ENCODE results near the gene SLC7A8.
A peak's percentile ranks its signal among the peaks of the same experiment; 100 is the strongest.

Gene SLC7A8

GRCh38 chr14:23104070-23104590 is 79.3 kb downstream of the SLC7A8 start:
- no CpG with 5 or more reads among the region's 6 CpGs for WGBS, 2 donors (ENCODE audit: extremely low coverage in 2 of 2, insufficient read length in 2 of 2, insufficient replicate concordance in 1 of 2)
- DNase-seq (ENCODE audit: low spot score) = no peak
- H3K4ac ChIP-seq (ENCODE audit: low read length) = no peak overlapping the region
- no peak overlapping the region for H3K4me2 ChIP-seq (ENCODE audit: insufficient read depth, low read length, poor library complexity, severe bottlenecking)
- H3K4me3 ChIP-seq (ENCODE audit: low read length in 2 of 2) = no peak overlapping the region
- no peak overlapping the region for H3K27ac ChIP-seq (replicated peaks; ENCODE audit: low read length)
- no peak overlapping the region for H2BK15ac ChIP-seq (ENCODE audit: low read length)
- H2AFZ ChIP-seq (ENCODE audit: low read length) = peak overlapping the region; percentile 77
- H3K9me3 ChIP-seq (replicated peaks in 1 of 2; ENCODE audit: control insufficient read depth in 2 of 2, insufficient read depth in 1 of 2, low read depth in 1 of 2, low read length in 2 of 2) = peaks cover 0 to 2% of the 10 kb centered on the region in 2 donors
- no peak overlapping the region for H3K9ac ChIP-seq (ENCODE audit: low read depth, low read length, poor library complexity)
- H3K27me3 ChIP-seq (ENCODE audit: control insufficient read depth in 3 of 3, insufficient read depth in 3 of 3, low read depth in 1 of 3, low read length in 3 of 3) = no peaks in the 10 kb centered on the region
- H2AK5ac ChIP-seq (ENCODE audit: low read depth, low read length) = no peak overlapping the region
- no peak overlapping the region for H2BK120ac ChIP-seq (ENCODE audit: low read depth, low read length)
- H3K18ac ChIP-seq (ENCODE audit: low read length) = no peak overlapping the region
- no peak overlapping the region for H3K23ac ChIP-seq (ENCODE audit: low read depth, low read length, poor library complexity)
- no peaks in the 10 kb centered on the region for H3K4me1 ChIP-seq (ENCODE audit: control insufficient read depth in 2 of 2, insufficient read depth in 1 of 2, low read depth in 1 of 2, low read length in 2 of 2)
- H2BK5ac ChIP-seq (ENCODE audit: low read length) = no peak overlapping the region
- peaks cover 1 to 7% of the 10 kb centered on the region in 2 donors for H3K36me3 ChIP-seq (replicated peaks in 1 of 2; ENCODE audit: control insufficient read depth in 2 of 2, insufficient read depth in 2 of 2, low read length in 2 of 2)
- H4K91ac ChIP-seq (ENCODE audit: low read depth, low read length, poor library complexity) = no peak overlapping the region
- H3K79me1 ChIP-seq (ENCODE audit: low read depth, low read length) = no peaks in the 10 kb centered on the region
- H4K8ac ChIP-seq (ENCODE audit: low read depth, low read length) = no peak overlapping the region
- H3K14ac ChIP-seq (ENCODE audit: low read length) = no peak overlapping the region
- no peak overlapping the region for H2BK12ac ChIP-seq (ENCODE audit: low read length)

- Histone ChIP-seq H2AK5ac (ENCODE audit: low read depth, low read length) (no peak overlapping the region), H3K27me3 (ENCODE audit: control insufficient read depth in 3 of 3, insufficient read depth in 3 of 3, low read depth in 1 of 3, low read length in 3 of 3) (no peaks in the 10 kb centered on the region), H3K36me3 (replicated peaks in 1 of 2; ENCODE audit: control insufficient read depth in 2 of 2, insufficient read depth in 2 of 2, low read length in 2 of 2) (peaks cover 2 to 12% of the 10 kb centered on the region in 2 donors), H3K27ac (replicated peaks; ENCODE audit: low read length) (no peak overlapping the region), H3K18ac (ENCODE audit: low read length) (no peak overlapping the region), H4K91ac (ENCODE audit: low read depth, low read length, poor library complexity) (no peak overlapping the region), H3K23ac (ENCODE audit: low read depth, low read length, poor library complexity) (no peak overlapping the region), H3K4me3 (ENCODE audit: low read length in 2 of 2) (no peak overlapping the region), H2BK15ac (ENCODE audit: low read length) (no peak overlapping the region), H3K14ac (ENCODE audit: low read length) (no peak overlapping the region), H2AFZ (ENCODE audit: low read length) (no peak overlapping the region), H2BK120ac (ENCODE audit: low read depth, low read length) (no peak overlapping the region), H3K9me3 (replicated peaks in 1 of 2; ENCODE audit: control insufficient read depth in 2 of 2, insufficient read depth in 1 of 2, low read depth in 1 of 2, low read length in 2 of 2) (no peaks in the 10 kb centered on the region), H3K4ac (ENCODE audit: low read length) (no peak overlapping the region), H2BK12ac (ENCODE audit: low read length) (no peak overlapping the region), H4K8ac (ENCODE audit: low read depth, low read length) (no peak overlapping the region), H3K4me1 (ENCODE audit: control insufficient read depth in 2 of 2, insufficient read depth in 1 of 2, low read depth in 1 of 2, low read length in 2 of 2) (no peaks in the 10 kb centered on the region), H2BK5ac (ENCODE audit: low read length) (no peak overlapping the region), H3K9ac (ENCODE audit: low read depth, low read length, poor library complexity) (no peak overlapping the region), H3K79me1 (ENCODE audit: low read depth, low read length) (no peaks in the 10 kb centered on the region), H3K4me2 (ENCODE audit: insufficient read depth, low read length, poor library complexity, severe bottlenecking) (no peak overlapping the region)
- DNase-seq (ENCODE audit: low spot score) = no peak
- WGBS, 2 donors (ENCODE audit: extremely low coverage in 2 of 2, insufficient read length in 2 of 2, insufficient replicate concordance in 1 of 2) = no CpG with 5 or more reads among the region's 4 CpGs
These were observed 79.9 kb downstream of the SLC7A8 start for GRCh38 chr14:23103581-23103980.

- Histone ChIP-seq H3K4me2 (ENCODE audit: insufficient read depth, low read length, poor library complexity, severe bottlenecking) (no peak overlapping the region), H3K14ac (ENCODE audit: low read length) (no peak overlapping the region), H3K9ac (ENCODE audit: low read depth, low read length, poor library complexity) (no peak overlapping the region), H3K4me1 (ENCODE audit: control insufficient read depth in 2 of 2, insufficient read depth in 1 of 2, low read depth in 1 of 2, low read length in 2 of 2) (no peaks in the 10 kb centered on the region), H3K27ac (replicated peaks; ENCODE audit: low read length) (no peak overlapping the region), H3K79me1 (ENCODE audit: low read depth, low read length) (peaks cover 1% of the 10 kb centered on the region), H2BK12ac (ENCODE audit: low read length) (no peak overlapping the region), H2AFZ (ENCODE audit: low read length) (no peak overlapping the region), H3K4me3 (ENCODE audit: low read length in 2 of 2) (no peak overlapping the region), H4K8ac (ENCODE audit: low read depth, low read length) (no peak overlapping the region), H2BK15ac (ENCODE audit: low read length) (no peak overlapping the region), H2BK5ac (ENCODE audit: low read length) (no peak overlapping the region), H3K18ac (ENCODE audit: low read length) (no peak overlapping the region), H3K27me3 (ENCODE audit: control insufficient read depth in 3 of 3, insufficient read depth in 3 of 3, low read depth in 1 of 3, low read length in 3 of 3) (no peaks in the 10 kb centered on the region), H3K36me3 (replicated peaks in 1 of 2; ENCODE audit: control insufficient read depth in 2 of 2, insufficient read depth in 2 of 2, low read length in 2 of 2) (peaks cover 7 to 20% of the 10 kb centered on the region in 2 donors), H3K4ac (ENCODE audit: low read length) (no peak overlapping the region), H3K23ac (ENCODE audit: low read depth, low read length, poor library complexity) (no peak overlapping the region), H2BK120ac (ENCODE audit: low read depth, low read length) (no peak overlapping the region), H3K9me3 (replicated peaks in 1 of 2; ENCODE audit: control insufficient read depth in 2 of 2, insufficient read depth in 1 of 2, low read depth in 1 of 2, low read length in 2 of 2) (no peaks in the 10 kb centered on the region), H2AK5ac (ENCODE audit: low read depth, low read length) (no peak overlapping the region), H4K91ac (ENCODE audit: low read depth, low read length, poor library complexity) (no peak overlapping the region)
- no CpG with 5 or more reads among the region's 2 CpGs for WGBS, 2 donors (ENCODE audit: extremely low coverage in 2 of 2, insufficient read length in 2 of 2, insufficient replicate concordance in 1 of 2)
- DNase-seq (ENCODE audit: low spot score) = no peak
These were observed 80.7 kb downstream of the SLC7A8 start for GRCh38 chr14:23102801-23103200.

- no peaks in the 10 kb centered on the region for H3K4me1 ChIP-seq (ENCODE audit: control insufficient read depth in 2 of 2, insufficient read depth in 1 of 2, low read depth in 1 of 2, low read length in 2 of 2)
- no peak overlapping the region for H3K27ac ChIP-seq (replicated peaks; ENCODE audit: low read length)
- no peak overlapping the region for H2BK12ac ChIP-seq (ENCODE audit: low read length)
- H2BK5ac ChIP-seq (ENCODE audit: low read length) = no peak overlapping the region
- peak overlapping the region; percentile 26 for H2AK5ac ChIP-seq (ENCODE audit: low read depth, low read length)
- no peak overlapping the region for H2AFZ ChIP-seq (ENCODE audit: low read length)
- DNase-seq (ENCODE audit: low spot score) = no peak
- peaks cover 4% of the 10 kb centered on the region for H3K79me1 ChIP-seq (ENCODE audit: low read depth, low read length)
- H2BK120ac ChIP-seq (ENCODE audit: low read depth, low read length) = no peak overlapping the region
- H4K91ac ChIP-seq (ENCODE audit: low read depth, low read length, poor library complexity) = no peak overlapping the region
- H3K9ac ChIP-seq (ENCODE audit: low read depth, low read length, poor library complexity) = no peak overlapping the region
- no peak overlapping the region for H4K8ac ChIP-seq (ENCODE audit: low read depth, low read length)
- no peak overlapping the region for H3K23ac ChIP-seq (ENCODE audit: low read depth, low read length, poor library complexity)
- no peaks in the 10 kb centered on the region for H3K27me3 ChIP-seq (ENCODE audit: control insufficient read depth in 3 of 3, insufficient read depth in 3 of 3, low read depth in 1 of 3, low read length in 3 of 3)
- H3K36me3 ChIP-seq (replicated peaks in 1 of 2; ENCODE audit: control insufficient read depth in 2 of 2, insufficient read depth in 2 of 2, low read length in 2 of 2) = peaks cover 11 to 27% of the 10 kb centered on the region in 2 donors
- no peak overlapping the region for H3K18ac ChIP-seq (ENCODE audit: low read length)
- no peak overlapping the region for H3K4ac ChIP-seq (ENCODE audit: low read length)
- no peak overlapping the region for H3K4me3 ChIP-seq (ENCODE audit: low read length in 2 of 2)
- 100% methylated on average over 2 of the region's 10 CpGs; no CpG with 5 or more reads in 1 of the 2 donors for WGBS, 2 donors (ENCODE audit: extremely low coverage in 2 of 2, insufficient read length in 2 of 2, insufficient replicate concordance in 1 of 2)
- H2BK15ac ChIP-seq (ENCODE audit: low read length) = no peak overlapping the region
- no peaks in the 10 kb centered on the region for H3K9me3 ChIP-seq (replicated peaks in 1 of 2; ENCODE audit: control insufficient read depth in 2 of 2, insufficient read depth in 1 of 2, low read depth in 1 of 2, low read length in 2 of 2)
- no peak overlapping the region for H3K14ac ChIP-seq (ENCODE audit: low read length)
- H3K4me2 ChIP-seq (ENCODE audit: insufficient read depth, low read length, poor library complexity, severe bottlenecking) = no peak overlapping the region
These were observed 81.4 kb downstream of the SLC7A8 start for GRCh38 chr14:23101986-23102625.

Measured in neuronal stem cell (in vitro differentiated cells).